Panc1 (cell line): ENCODE data around the gene BATF3. TPM values are rescaled to one million over a fixed set of nuclear protein-coding genes. Genes with fewer than 3 reads are reported as not detected.

Experiments used
- ATAC-seq: fragments of 200-7000 bp; cut with Tn5 transposase; 2 replicates; pipeline ENCODE4 v1.9.1; 2020; ENCODE audit warnings: mild to moderate bottlenecking, moderate library complexity
- BruUV-seq: library from RNA; stranded (reverse); fragments of 400-500 nt; replicated peaks from 2 replicates; lab custom pipeline; 2021; lab: Mats Ljungman, UMichigan
- CTCF ChIA-PET: fragments of 300-600 bp; sonication (Branson Sonifier 250); formaldehyde crosslinking; loops from one replicate; lab custom pipeline; 2022; ENCODE audit warnings: antibody characterized with exemption; lab: Charles Lee
- POLR2A ChIA-PET: fragments of 300-600 bp; sonication (Branson Sonifier 250); formaldehyde crosslinking; loops from one replicate; lab custom pipeline; 2022; ENCODE audit warnings: antibody characterized with exemption; lab: Charles Lee
- DNase-seq: peaks from one replicate; pipeline ENCODE4 v3.0.0-alpha.2; 2010; ENCODE audit warnings: low read depth, low spot score
- H3K27ac ChIP-seq: 2 replicates; pipeline ENCODE4 v1.5.1; 2011; ENCODE audit warnings: mild to moderate bottlenecking, low read length, inconsistent platforms
- H3K27me3 ChIP-seq: fragments of 200-500 bp; sonication (Bioruptor generic); 2 replicates; pipeline ENCODE4 v1.6.0; 2014; ENCODE audit warnings: low read length, inconsistent platforms; ENCODE audit not compliant: control insufficient read depth, insufficient read depth
- H3K36me3 ChIP-seq: fragments of 200-500 bp; sonication (Bioruptor generic); 2 replicates; pipeline ENCODE4 v1.5.1; 2014; ENCODE audit warnings: inconsistent platforms, mild to moderate bottlenecking, low read length, moderate library complexity; ENCODE audit not compliant: control insufficient read depth, insufficient read depth
- H3K4me1 ChIP-seq: 2 replicates; pipeline ENCODE4 v1.5.1; 2011; ENCODE audit warnings: inconsistent platforms, mild to moderate bottlenecking, low read length, moderate library complexity; ENCODE audit not compliant: control insufficient read depth, insufficient read depth
- H3K4me3 ChIP-seq, 2 experiments: 2 replicates each; pipeline ENCODE4 v1.5.1; 2011 to 2012; ENCODE audit warnings: low read depth in 2 of 2, low read length in 2 of 2, mild to moderate bottlenecking in 2 of 2, inconsistent platforms in 1 of 2, moderate library complexity in 1 of 2
- H3K9me3 ChIP-seq: fragments of 200-500 bp; sonication (Bioruptor generic); 2 replicates; pipeline ENCODE4 v1.5.1; 2014; ENCODE audit warnings: low read depth, mild to moderate bottlenecking, inconsistent platforms, low read length, moderate library complexity; ENCODE audit not compliant: control insufficient read depth, insufficient read depth
- POLR2AphosphoS5 ChIP-seq: IDR thresholded peaks from 2 replicates; pipeline ENCODE4 v1.6.1; 2012; ENCODE audit warnings: mild to moderate bottlenecking, low read depth, low read length, moderate library complexity
- SIN3A ChIP-seq: IDR thresholded peaks from 2 replicates; pipeline ENCODE4 v1.6.1; 2012; ENCODE audit warnings: low read depth, mild to moderate bottlenecking, low read length, moderate library complexity, borderline replicate concordance; ENCODE audit not compliant: insufficient read depth
- TCF7L2 ChIP-seq: IDR thresholded peaks from 2 replicates; pipeline ENCODE4 v1.6.1; 2011; ENCODE audit warnings: mild to moderate bottlenecking, low read depth, low read length, inconsistent platforms
- in situ Hi-C: cut with HindIII; loops from 2 replicates; pipeline ENCODE4 v1.10.0; 2016; ENCODE audit warnings: low sequenced_read_pairs, low pct_unique_long_range_greater_than_20kb
- intact Hi-C: fragments of 100-400 bp; cut with micrococcal nuclease; formaldehyde crosslinking; loops from one replicate; pipeline ENCODE4 v1.10.0; 2022; ENCODE audit not compliant: unreplicated experiment
- total RNA-seq: library from RNA; stranded (reverse); gene quantifications from one replicate; pipeline ENCODE4 v1.2.1, GENCODE V29; 2021; ENCODE audit not compliant: unreplicated experiment
- TF ChIP-seq, protein P1 (sequence below): fragments of 450-650 bp; IDR thresholded peaks from 2 replicates; pipeline ENCODE4 v1.5.1; 2017; ENCODE audit warnings: mild to moderate bottlenecking
- TF ChIP-seq, protein P2 (sequence below), 2 experiments: IDR thresholded peaks; 2 replicates each; pipeline ENCODE4 v1.6.1; 2011 to 2012; ENCODE audit warnings: low read depth in 2 of 2, control low read depth in 1 of 2, low read length in 1 of 2, mild to moderate bottlenecking in 1 of 2, moderate library complexity in 1 of 2; ENCODE audit not compliant: insufficient read depth in 1 of 2

The BATF3 gene
- total RNA-seq, 1 experiment from 2014 or later = 2.4 TPM

DNA sequence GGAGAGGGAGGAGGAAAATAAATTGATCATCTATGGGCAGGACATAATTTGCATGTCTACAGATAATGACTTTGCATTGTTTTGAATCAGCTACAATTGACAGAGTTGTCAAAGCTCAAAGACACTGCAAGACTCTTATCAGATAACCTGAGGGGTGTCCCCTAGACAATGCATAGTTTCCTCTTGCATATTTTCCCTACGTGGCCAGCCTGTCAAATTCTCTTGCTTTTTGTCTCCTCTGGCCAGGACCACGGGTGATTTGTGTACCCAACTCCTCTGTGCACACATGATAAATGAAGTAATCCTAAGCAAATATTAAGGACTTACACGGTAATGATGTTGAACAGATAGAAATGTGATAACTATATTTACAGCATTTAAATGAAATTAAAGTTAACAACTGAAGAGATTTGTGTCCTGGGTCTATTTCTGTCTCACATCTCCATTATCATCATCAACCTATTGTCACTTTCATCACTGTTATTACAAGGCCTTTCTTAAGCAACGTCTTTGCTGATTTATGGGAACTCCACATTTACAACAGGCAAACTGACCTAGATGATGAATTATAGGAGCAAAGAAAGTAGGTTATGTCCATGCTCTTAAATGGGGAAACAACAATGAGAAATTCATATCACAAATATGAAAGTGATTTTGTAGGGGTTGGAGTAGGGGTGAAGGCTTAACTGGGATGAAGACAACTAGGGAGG, 18.8 kb downstream of the BATF3 start:
- no peaks in the 10 kb centered on the region for H3K9me3 ChIP-seq
- H3K27me3 ChIP-seq = no peaks in the 10 kb centered on the region
- no peaks in the 10 kb centered on the region for H3K4me1 ChIP-seq
- in situ Hi-C loops (no loop called here), intact Hi-C loops (no loop called here)
- ATAC-seq = no peak
- H3K27ac ChIP-seq = no peak overlapping the region
- ChIA-PET CTCF (no interaction called here), POLR2A (no interaction called here)
- TF ChIP-seq, protein P1, sequence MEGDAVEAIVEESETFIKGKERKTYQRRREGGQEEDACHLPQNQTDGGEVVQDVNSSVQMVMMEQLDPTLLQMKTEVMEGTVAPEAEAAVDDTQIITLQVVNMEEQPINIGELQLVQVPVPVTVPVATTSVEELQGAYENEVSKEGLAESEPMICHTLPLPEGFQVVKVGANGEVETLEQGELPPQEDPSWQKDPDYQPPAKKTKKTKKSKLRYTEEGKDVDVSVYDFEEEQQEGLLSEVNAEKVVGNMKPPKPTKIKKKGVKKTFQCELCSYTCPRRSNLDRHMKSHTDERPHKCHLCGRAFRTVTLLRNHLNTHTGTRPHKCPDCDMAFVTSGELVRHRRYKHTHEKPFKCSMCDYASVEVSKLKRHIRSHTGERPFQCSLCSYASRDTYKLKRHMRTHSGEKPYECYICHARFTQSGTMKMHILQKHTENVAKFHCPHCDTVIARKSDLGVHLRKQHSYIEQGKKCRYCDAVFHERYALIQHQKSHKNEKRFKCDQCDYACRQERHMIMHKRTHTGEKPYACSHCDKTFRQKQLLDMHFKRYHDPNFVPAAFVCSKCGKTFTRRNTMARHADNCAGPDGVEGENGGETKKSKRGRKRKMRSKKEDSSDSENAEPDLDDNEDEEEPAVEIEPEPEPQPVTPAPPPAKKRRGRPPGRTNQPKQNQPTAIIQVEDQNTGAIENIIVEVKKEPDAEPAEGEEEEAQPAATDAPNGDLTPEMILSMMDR = no peak
- TF ChIP-seq, protein P2, sequence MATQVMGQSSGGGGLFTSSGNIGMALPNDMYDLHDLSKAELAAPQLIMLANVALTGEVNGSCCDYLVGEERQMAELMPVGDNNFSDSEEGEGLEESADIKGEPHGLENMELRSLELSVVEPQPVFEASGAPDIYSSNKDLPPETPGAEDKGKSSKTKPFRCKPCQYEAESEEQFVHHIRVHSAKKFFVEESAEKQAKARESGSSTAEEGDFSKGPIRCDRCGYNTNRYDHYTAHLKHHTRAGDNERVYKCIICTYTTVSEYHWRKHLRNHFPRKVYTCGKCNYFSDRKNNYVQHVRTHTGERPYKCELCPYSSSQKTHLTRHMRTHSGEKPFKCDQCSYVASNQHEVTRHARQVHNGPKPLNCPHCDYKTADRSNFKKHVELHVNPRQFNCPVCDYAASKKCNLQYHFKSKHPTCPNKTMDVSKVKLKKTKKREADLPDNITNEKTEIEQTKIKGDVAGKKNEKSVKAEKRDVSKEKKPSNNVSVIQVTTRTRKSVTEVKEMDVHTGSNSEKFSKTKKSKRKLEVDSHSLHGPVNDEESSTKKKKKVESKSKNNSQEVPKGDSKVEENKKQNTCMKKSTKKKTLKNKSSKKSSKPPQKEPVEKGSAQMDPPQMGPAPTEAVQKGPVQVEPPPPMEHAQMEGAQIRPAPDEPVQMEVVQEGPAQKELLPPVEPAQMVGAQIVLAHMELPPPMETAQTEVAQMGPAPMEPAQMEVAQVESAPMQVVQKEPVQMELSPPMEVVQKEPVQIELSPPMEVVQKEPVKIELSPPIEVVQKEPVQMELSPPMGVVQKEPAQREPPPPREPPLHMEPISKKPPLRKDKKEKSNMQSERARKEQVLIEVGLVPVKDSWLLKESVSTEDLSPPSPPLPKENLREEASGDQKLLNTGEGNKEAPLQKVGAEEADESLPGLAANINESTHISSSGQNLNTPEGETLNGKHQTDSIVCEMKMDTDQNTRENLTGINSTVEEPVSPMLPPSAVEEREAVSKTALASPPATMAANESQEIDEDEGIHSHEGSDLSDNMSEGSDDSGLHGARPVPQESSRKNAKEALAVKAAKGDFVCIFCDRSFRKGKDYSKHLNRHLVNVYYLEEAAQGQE (IDR thresholded peaks at IDR 0.05; ENCODE audit: insufficient read depth in 1 of 2, low read depth in 2 of 2, low read length in 1 of 2) = no peak
- TF ChIP-seq SIN3A (no peak), TCF7L2 (no peak), POLR2AphosphoS5 (no peak)
- no peaks in the 10 kb centered on the region for H3K36me3 ChIP-seq
- no peak for DNase-seq
- no peak overlapping the region for H3K4me3 ChIP-seq
- no TSS peak for BruUV-seq

DNA sequence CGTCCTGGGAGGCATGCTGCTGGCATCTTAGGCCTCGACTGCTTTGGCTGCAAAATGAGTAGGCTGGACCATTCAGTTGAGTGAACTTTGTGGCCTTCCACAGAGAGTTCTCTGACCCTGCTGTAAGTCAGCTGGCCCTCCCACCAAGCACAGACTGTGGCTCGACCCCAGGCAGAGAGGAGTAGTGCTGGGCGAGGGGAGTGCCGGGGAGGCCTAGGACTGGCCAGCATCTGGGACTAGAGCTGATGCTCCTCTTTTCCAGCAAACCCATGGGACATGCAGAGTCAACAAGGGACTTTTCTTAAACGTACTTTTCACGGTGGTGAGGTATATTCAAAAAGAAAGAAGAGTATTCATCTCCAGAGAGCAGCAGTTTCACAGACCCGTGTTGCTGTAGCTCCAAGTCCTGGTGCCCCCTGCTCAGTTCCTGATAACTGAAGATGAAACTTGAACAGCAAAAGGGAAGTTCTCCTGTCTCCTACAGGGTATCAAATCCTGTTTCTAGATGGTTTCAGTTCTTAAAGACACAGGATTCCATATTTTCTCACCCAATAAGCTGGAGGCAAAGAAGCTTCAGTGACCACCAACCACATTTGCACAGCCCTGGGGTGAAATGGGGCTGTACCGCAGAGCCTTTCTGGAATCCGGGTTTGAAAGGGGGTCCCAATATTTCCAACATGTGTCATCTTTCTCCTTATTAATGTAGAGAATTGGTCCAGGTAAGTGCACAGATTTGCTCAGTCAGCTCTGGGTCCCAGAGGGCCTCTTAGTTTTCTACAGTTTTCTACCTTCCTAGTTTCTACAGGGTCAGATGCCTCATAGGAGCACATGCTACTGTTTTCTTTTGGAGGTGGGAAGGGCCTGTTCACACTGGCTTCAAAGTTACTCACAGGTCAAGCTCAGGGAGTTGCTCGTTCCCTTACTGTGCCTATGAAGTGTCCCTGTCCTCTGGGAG, 20.9 kb downstream of the BATF3 start:
- ChIA-PET CTCF (interaction anchor here (1.7 kb wide), 1 partner anchor 14 kb away, joined by 6 read pairs; no protein-coding TSS in a partner anchor), POLR2A (no interaction called here)
- no peaks in the 10 kb centered on the region for H3K4me1 ChIP-seq
- TF ChIP-seq POLR2AphosphoS5 = no peak
- TF ChIP-seq, protein P2 (IDR thresholded peaks at IDR 0.05; ENCODE audit: insufficient read depth in 1 of 2, low read depth in 2 of 2, low read length in 1 of 2) = no peak
- TF ChIP-seq TCF7L2 = no peak
- TF ChIP-seq, protein P1 = no peak
- no peak for TF ChIP-seq SIN3A
- no peaks in the 10 kb centered on the region for H3K27me3 ChIP-seq
- intact Hi-C loops (no loop called here), in situ Hi-C loops (no loop called here)
- BruUV-seq = no TSS peak
- no peak overlapping the region for H3K4me3 ChIP-seq
- ATAC-seq (peak; percentile 53; the same call in 1 of the 2 replicates), DNase-seq (no peak)
- H3K9me3 ChIP-seq = no peaks in the 10 kb centered on the region
- H3K27ac ChIP-seq = no peak overlapping the region
- no peaks in the 10 kb centered on the region for H3K36me3 ChIP-seq
